ENCODE data around the gene FAM110C. TPM values are rescaled to one million over a fixed set of nuclear protein-coding genes. Genes with fewer than 3 reads are reported as not detected.

Gene FAM110C
- total and polyA plus RNA-seq, 2 of the 8 experiments (the other 6 are each of a cell fraction or from before 2014, with no cell fraction given), result 4.8 to 13.2 TPM

- Histone ChIP-seq H3K56ac (replicated peaks; ENCODE audit: insufficient read length, low read depth, low read length) (no peak overlapping the region), H4K5ac (ENCODE audit: insufficient read length, low read depth, low read length) (no peak overlapping the region), H3K79me2 (ENCODE audit: control insufficient read depth in 1 of 2, insufficient read depth in 2 of 2, low read length in 2 of 2) (no peaks in the 10 kb centered on the region), H2BK20ac (ENCODE audit: low read length) (no peak overlapping the region), H2AK5ac (ENCODE audit: low read depth, low read length) (no peak overlapping the region), H3K27me3 (replicated peaks in 1 of 4; ENCODE audit: control insufficient read depth in 3 of 4, extremely low read depth in 1 of 4, insufficient read depth in 3 of 4, low read length in 3 of 4) (no peaks in the 10 kb centered on the region), H3K23me2 (ENCODE audit: low read depth, low read length) (no peaks in the 10 kb centered on the region), H3K36me3 (ENCODE audit: control insufficient read depth in 2 of 4, insufficient read depth in 4 of 4, low read length in 3 of 4) (no peaks in the 10 kb centered on the region), H3K14ac (ENCODE audit: insufficient read length) (no peak overlapping the region), H4K8ac (ENCODE audit: extremely low read depth, insufficient read depth, low read length) (no peak overlapping the region), H3K23ac (ENCODE audit: insufficient read length) (no peak overlapping the region), H2AFZ (ENCODE audit: low read length) (no peak overlapping the region), H4K20me1 (replicated peaks in 1 of 2; ENCODE audit: control insufficient read depth in 1 of 2, insufficient read depth in 2 of 2, low read length in 2 of 2) (no peaks in the 10 kb centered on the region), H2BK120ac (replicated peaks; ENCODE audit: low read depth, low read length) (no peak overlapping the region), H2BK5ac (ENCODE audit: low read depth, low read length) (no peak overlapping the region), H3K4ac (replicated peaks; ENCODE audit: insufficient read length, low read depth, low read length) (no peak overlapping the region), H3K4me3 (ENCODE audit: extremely low read depth in 1 of 4, insufficient read depth in 2 of 4, low read depth in 3 of 4, low read length in 4 of 4) (no peak overlapping the region), H2BK15ac (ENCODE audit: low read length) (no peak overlapping the region), H3K9ac (replicated peaks in 1 of 4; ENCODE audit: extremely low read depth in 1 of 4, low read depth in 3 of 4, low read length in 3 of 4) (no peak overlapping the region), H3K79me1 (ENCODE audit: low read depth, low read length) (no peaks in the 10 kb centered on the region), H4K91ac (replicated peaks; ENCODE audit: insufficient read length, low read length) (no peak overlapping the region), H3K18ac (ENCODE audit: extremely low read depth, low read length) (no peak overlapping the region), H2BK12ac (ENCODE audit: low read depth, low read length) (no peak overlapping the region), H3K9me3 (ENCODE audit: insufficient read depth in 2 of 2, low read depth in 1 of 2, low read length in 1 of 2) (no peaks in the 10 kb centered on the region; a peak in 1 of 4 replicates), H3K4me1 (replicated peaks in 1 of 4; ENCODE audit: control insufficient read depth in 3 of 4, insufficient read depth in 4 of 4, low read length in 3 of 4) (peaks cover 0 to 5% (median 0%) of the 10 kb centered on the region in 4 experiments; a peak in 2 of 7 replicates), H3K4me2 (ENCODE audit: insufficient read depth in 1 of 2, low read depth in 2 of 2, low read length in 2 of 2) (no peak overlapping the region), H3K27ac (ENCODE audit: low read depth, low read length) (no peak overlapping the region)
- CTCF ChIA-PET (ENCODE audit: partially characterized antibody), result interaction anchor here (0.8 to 2.5 kb wide), 4 partner anchors 24 to 196 kb away, joined by 3 to 10 read pairs (median 4); no protein-coding TSS in a partner anchor
- FAIRE-seq (no peak), DNase-seq (ENCODE audit: low read depth in 1 of 2, low spot score in 2 of 2) (no peak)
- WGBS, 2 experiments (ENCODE audit: extremely low coverage in 1 of 2, insufficient coverage in 1 of 2, insufficient read length in 1 of 2, insufficient replicate concordance in 2 of 2, low coverage in 1 of 2, low lambda C conversion rate in 2 of 2, missing lambda C conversion rate in 1 of 2), result 78% methylated on average over 3 of the region's 3 CpGs; no CpG with 5 or more reads in 1 of the 2 experiments
- POLR2A ChIA-PET (ENCODE audit: partially characterized antibody), result no interaction called here
- TF ChIP-seq HDAC2 (IDR thresholded peaks at IDR 0.05; ENCODE audit: borderline replicate concordance in 1 of 2, low read depth in 2 of 2, low read length in 2 of 2), result no peak
- no peak for TF ChIP-seq TCF12 (IDR thresholded peaks at IDR 0.05; ENCODE audit: low read depth, low read length)
- no peak for TF ChIP-seq TAF1 (IDR thresholded peaks at IDR 0.05; ENCODE audit: low read depth, low read length)
- TF ChIP-seq JUN (IDR thresholded peaks at IDR 0.05; ENCODE audit: low read depth, low read length), result no peak
- no peak for TF ChIP-seq GTF2F1 (IDR thresholded peaks at IDR 0.05; ENCODE audit: borderline replicate concordance, low read depth, low read length)
- no peak for TF ChIP-seq HDAC6 (IDR thresholded peaks at IDR 0.05; ENCODE audit: low read depth, low read length)
- no peak for TF ChIP-seq BRCA1 (IDR thresholded peaks at IDR 0.05; ENCODE audit: low read depth, low read length)
- no peak for TF ChIP-seq PHF8 (conservative IDR thresholded peaks at IDR 0.05; ENCODE audit: low read depth, low read length)
- no peak for TF ChIP-seq SP4 (IDR thresholded peaks at IDR 0.05; ENCODE audit: low read length)
Observed at GRCh38 chr2:92326-92725, 46.0 kb upstream of the FAM110C start.
